ENCODE measurements around the gene ADAM22.

The ADAM22 gene

DNA sequence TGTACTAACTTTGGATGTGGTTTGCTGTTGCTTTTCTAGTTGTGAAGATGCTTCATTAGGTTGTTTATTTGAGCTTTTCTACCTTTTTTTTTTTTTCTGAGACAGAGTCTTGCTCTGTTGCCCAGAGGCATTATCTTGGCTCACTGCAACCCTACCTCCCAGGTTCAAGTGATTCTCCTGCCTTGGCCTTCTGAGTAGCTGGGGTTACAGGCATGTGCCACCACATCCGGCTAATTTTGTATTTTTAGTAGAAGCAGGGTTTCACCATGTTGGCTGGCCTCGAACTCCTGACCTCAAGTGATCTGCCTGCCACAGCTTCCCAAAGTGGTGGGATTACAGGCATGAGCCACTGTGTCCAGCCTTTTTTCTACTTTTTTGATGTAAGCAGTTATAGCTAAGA, 93.7 kb downstream of the ADAM22 start:
- Histone ChIP-seq H3K27ac (ENCODE audit: poor library complexity, severe bottlenecking) (no peak overlapping the region), H3K4me1 (ENCODE audit: insufficient read depth, poor library complexity, severe bottlenecking) (no peaks in the 10 kb centered on the region), H3K9me3 (ENCODE audit: severe bottlenecking) (no peaks in the 10 kb centered on the region), H3K36me3 (ENCODE audit: low read depth) (no peaks in the 10 kb centered on the region), H3K4me3 (ENCODE audit: severe bottlenecking) (no peak overlapping the region), H3K27me3 (ENCODE audit: insufficient read depth, poor library complexity, severe bottlenecking) (no peaks in the 10 kb centered on the region)
- ATAC-seq (ENCODE audit: low read depth) (no peak), DNase-seq (ENCODE audit: low spot score) (no peak)
- TF ChIP-seq, protein P1, sequence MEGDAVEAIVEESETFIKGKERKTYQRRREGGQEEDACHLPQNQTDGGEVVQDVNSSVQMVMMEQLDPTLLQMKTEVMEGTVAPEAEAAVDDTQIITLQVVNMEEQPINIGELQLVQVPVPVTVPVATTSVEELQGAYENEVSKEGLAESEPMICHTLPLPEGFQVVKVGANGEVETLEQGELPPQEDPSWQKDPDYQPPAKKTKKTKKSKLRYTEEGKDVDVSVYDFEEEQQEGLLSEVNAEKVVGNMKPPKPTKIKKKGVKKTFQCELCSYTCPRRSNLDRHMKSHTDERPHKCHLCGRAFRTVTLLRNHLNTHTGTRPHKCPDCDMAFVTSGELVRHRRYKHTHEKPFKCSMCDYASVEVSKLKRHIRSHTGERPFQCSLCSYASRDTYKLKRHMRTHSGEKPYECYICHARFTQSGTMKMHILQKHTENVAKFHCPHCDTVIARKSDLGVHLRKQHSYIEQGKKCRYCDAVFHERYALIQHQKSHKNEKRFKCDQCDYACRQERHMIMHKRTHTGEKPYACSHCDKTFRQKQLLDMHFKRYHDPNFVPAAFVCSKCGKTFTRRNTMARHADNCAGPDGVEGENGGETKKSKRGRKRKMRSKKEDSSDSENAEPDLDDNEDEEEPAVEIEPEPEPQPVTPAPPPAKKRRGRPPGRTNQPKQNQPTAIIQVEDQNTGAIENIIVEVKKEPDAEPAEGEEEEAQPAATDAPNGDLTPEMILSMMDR (IDR thresholded peaks at IDR 0.05; ENCODE audit: poor library complexity, severe bottlenecking): no peak

DNA sequence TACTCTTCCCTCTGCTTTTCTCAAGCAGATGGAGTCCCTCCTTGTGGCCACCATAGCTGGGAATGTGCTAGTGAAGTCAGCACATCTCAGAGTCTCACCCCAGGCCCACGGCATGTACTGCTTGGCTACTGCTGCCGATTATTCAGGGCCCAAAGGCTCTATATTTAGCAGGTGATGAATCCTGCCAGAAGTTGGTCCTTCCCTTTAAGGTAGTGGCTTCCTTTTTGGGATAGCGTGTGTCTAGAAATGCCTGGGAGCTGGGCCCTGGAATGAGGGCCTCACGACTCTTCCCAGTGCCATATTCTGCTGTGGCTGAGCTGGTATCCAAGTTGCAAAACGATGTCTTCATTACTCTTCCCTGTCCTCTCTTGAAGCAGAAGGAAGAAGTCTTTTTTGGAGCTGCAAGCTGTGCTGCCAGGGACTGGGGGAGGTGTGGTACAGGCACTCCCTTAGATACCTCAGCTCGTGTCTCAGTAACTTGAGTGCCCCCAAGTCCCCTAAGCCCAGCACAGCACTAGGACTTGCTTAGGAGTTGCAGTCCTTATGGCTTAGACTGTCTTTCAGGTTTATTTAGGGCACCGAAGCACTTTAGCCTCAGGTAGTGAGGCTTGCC, 100.1 kb downstream of the ADAM22 start:
- Histone ChIP-seq H3K9me3 (ENCODE audit: severe bottlenecking) (no peaks in the 10 kb centered on the region), H3K36me3 (ENCODE audit: low read depth) (no peaks in the 10 kb centered on the region), H3K27ac (ENCODE audit: poor library complexity, severe bottlenecking) (no peak overlapping the region), H3K27me3 (ENCODE audit: insufficient read depth, poor library complexity, severe bottlenecking) (no peaks in the 10 kb centered on the region), H3K4me3 (ENCODE audit: severe bottlenecking) (no peak overlapping the region), H3K4me1 (ENCODE audit: insufficient read depth, poor library complexity, severe bottlenecking) (no peaks in the 10 kb centered on the region)
- ATAC-seq (ENCODE audit: low read depth) (no peak), DNase-seq (ENCODE audit: low spot score) (no peak)
- TF ChIP-seq, protein P1 (IDR thresholded peaks at IDR 0.05; ENCODE audit: poor library complexity, severe bottlenecking): no peak

DNA sequence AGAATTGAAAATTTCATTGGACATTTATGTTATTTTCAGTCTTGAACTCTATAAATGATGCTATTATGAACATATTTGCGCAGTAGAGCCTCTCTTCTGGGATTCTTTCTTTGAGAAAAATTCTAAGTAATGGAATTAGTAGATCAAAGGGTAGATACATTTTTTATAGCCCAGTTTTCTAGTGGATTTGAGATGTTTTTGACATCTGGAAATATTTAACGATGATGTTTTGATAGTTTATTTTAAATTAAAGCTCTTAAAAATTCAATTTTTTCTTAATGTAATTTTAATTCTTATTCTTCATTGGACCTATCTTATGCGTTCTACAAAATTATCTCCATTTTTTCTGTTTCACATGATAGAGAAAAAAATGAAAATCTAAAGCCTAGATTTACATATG, 103.0 kb downstream of the ADAM22 start:
- no peaks in the 10 kb centered on the region for H3K4me1 ChIP-seq (ENCODE audit: insufficient read depth, poor library complexity, severe bottlenecking)
- no peak overlapping the region for H3K4me3 ChIP-seq (ENCODE audit: severe bottlenecking)
- no peak overlapping the region for H3K27ac ChIP-seq (ENCODE audit: poor library complexity, severe bottlenecking)
- H3K9me3 ChIP-seq (ENCODE audit: severe bottlenecking): no peaks in the 10 kb centered on the region
- TF ChIP-seq, protein P1 (IDR thresholded peaks at IDR 0.05; ENCODE audit: poor library complexity, severe bottlenecking): no peak
- no peak for DNase-seq (ENCODE audit: low spot score)
- H3K27me3 ChIP-seq (ENCODE audit: insufficient read depth, poor library complexity, severe bottlenecking): no peaks in the 10 kb centered on the region
- H3K36me3 ChIP-seq (ENCODE audit: low read depth): no peaks in the 10 kb centered on the region
- no peak for ATAC-seq (ENCODE audit: low read depth)

DNA sequence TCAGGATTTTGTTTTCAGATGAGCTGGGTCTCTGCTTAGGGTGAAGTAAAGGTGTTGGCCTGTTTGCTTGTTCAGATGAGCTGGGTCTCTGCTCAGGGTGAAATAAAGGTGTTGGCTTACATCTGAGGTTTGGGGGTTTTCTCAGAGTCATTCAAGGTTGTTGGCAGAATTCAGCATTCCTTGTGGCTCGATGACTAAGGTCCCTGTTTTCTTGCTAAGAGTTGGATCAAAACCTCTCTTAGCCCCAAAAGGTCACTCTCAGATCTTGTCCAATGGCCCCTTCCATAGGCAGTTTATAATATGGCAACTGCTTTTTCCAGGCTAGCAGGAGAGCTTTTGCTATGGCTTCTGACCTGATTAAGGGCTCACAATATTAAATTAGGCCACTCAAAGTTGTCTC, 106.6 kb downstream of the ADAM22 start:
- no peaks in the 10 kb centered on the region for H3K36me3 ChIP-seq (ENCODE audit: low read depth)
- no peak for DNase-seq (ENCODE audit: low spot score)
- H3K4me1 ChIP-seq (ENCODE audit: insufficient read depth, poor library complexity, severe bottlenecking): no peaks in the 10 kb centered on the region
- ATAC-seq (ENCODE audit: low read depth): no peak
- H3K27me3 ChIP-seq (ENCODE audit: insufficient read depth, poor library complexity, severe bottlenecking): no peaks in the 10 kb centered on the region
- no peak overlapping the region for H3K27ac ChIP-seq (ENCODE audit: poor library complexity, severe bottlenecking)
- TF ChIP-seq, protein P1 (IDR thresholded peaks at IDR 0.05; ENCODE audit: poor library complexity, severe bottlenecking): no peak
- no peaks in the 10 kb centered on the region for H3K9me3 ChIP-seq (ENCODE audit: severe bottlenecking)
- no peak overlapping the region for H3K4me3 ChIP-seq (ENCODE audit: severe bottlenecking)

DNA sequence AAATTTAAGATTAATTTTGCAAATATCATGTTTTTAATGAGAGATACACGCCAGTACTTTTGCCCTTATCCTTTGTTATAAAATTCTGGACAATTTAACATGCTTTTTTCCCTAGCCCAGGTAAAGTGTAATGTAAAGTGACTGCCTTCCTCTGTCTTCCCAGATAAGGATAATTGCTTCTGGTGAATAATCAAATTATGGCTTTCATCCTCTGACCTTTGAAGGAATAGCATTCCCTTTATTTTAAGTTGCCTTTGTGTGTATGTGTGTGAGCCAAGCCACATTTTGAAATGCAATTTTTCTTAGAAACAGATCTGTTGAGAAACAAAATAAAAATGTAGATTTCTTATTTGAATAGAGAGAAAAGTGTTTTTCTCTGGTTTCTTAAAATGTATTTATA, 107.5 kb downstream of the ADAM22 start:
- Histone ChIP-seq H3K9me3 (ENCODE audit: severe bottlenecking) (no peaks in the 10 kb centered on the region), H3K36me3 (ENCODE audit: low read depth) (no peaks in the 10 kb centered on the region), H3K27me3 (ENCODE audit: insufficient read depth, poor library complexity, severe bottlenecking) (no peaks in the 10 kb centered on the region), H3K4me1 (ENCODE audit: insufficient read depth, poor library complexity, severe bottlenecking) (no peaks in the 10 kb centered on the region), H3K4me3 (ENCODE audit: severe bottlenecking) (no peak overlapping the region), H3K27ac (ENCODE audit: poor library complexity, severe bottlenecking) (no peak overlapping the region)
- ATAC-seq (ENCODE audit: low read depth): no peak
- TF ChIP-seq, protein P1 (IDR thresholded peaks at IDR 0.05; ENCODE audit: poor library complexity, severe bottlenecking): no peak
- DNase-seq (ENCODE audit: low spot score): no peak
